H1 (cell line): ENCODE data around the gene ZNF227. TPM values are rescaled to one million over a fixed set of nuclear protein-coding genes. Genes with fewer than 3 reads are reported as not detected.

Experiments
- CBX8 ChIP-seq: fragments of 300-800, 300-1000 bp; sonication (generic); IDR thresholded peaks from 2 replicates; pipeline ENCODE4 v1.7.1; 2016; ENCODE audit warnings: low read depth, low read length, borderline replicate concordance
- CHD2 ChIP-seq: IDR thresholded peaks from 2 replicates; pipeline ENCODE4 v1.6.1; 2012; ENCODE audit warnings: low read length, improper control_type of control experiment
- CHD7 ChIP-seq: fragments of 300-600 bp; sonication (generic); IDR thresholded peaks from 2 replicates; pipeline ENCODE4 v1.7.1; 2012; ENCODE audit warnings: low read length, moderate library complexity, mild to moderate bottlenecking, inconsistent platforms; ENCODE audit not compliant: insufficient replicate concordance
- GTF2F1 ChIP-seq: IDR thresholded peaks from 2 replicates; pipeline ENCODE4 v1.6.1; 2012; ENCODE audit warnings: low read depth, low read length, improper control_type of control experiment, borderline replicate concordance
- MAFK ChIP-seq: IDR thresholded peaks from 2 replicates; pipeline ENCODE4 v1.6.1; 2012; ENCODE audit warnings: low read depth, mild to moderate bottlenecking, improper control_type of control experiment, low read length
- NRF1 ChIP-seq: IDR thresholded peaks from 2 replicates; pipeline ENCODE4 v1.6.1; 2011; ENCODE audit warnings: mild to moderate bottlenecking, low read depth, low read length, improper control_type of control experiment
- PHF8 ChIP-seq: fragments of 200-600 bp; sonication (generic); conservative IDR thresholded peaks from 2 replicates; pipeline ENCODE4 v1.7.1; 2012; ENCODE audit warnings: low read depth, mild to moderate bottlenecking, inconsistent platforms, low read length, moderate library complexity
- POLR2AphosphoS5 ChIP-seq: IDR thresholded peaks from 2 replicates; pipeline ENCODE4 v1.6.1; 2011; ENCODE audit warnings: low read depth, low read length
- SAP30 ChIP-seq: fragments of 300-600 bp; sonication (generic); IDR thresholded peaks from 2 replicates; pipeline ENCODE4 v1.7.1; 2012; ENCODE audit warnings: low read length, moderate library complexity, mild to moderate bottlenecking, inconsistent platforms; ENCODE audit not compliant: insufficient read depth, insufficient replicate concordance
- TEAD4 ChIP-seq: IDR thresholded peaks from 2 replicates; pipeline ENCODE4 v1.6.1; 2012; ENCODE audit warnings: low read depth, low read length, inconsistent platforms, mixed read lengths
- polyA plus RNA-seq, 7 experiments: library from polyadenylated mRNA; depleted of rRNA in 3 of 7; stranded (reverse) in 5 of 7; unstranded in 2 of 7; fragments of >200 nt in 5 of 7; fragments of 200-250 nt in 2 of 7; gene quantifications; 1 replicate in 5 of 7; 2 replicates in 1 of 7; 4 replicates in 1 of 7; pipeline versions ENCODE4 v1.2.1 to v1.2.3, GENCODE V29; 2011 to 2013; ENCODE audit warnings: missing spikeins in 2 of 7, mixed read lengths in 2 of 7
- total RNA-seq: library from RNA; stranded (reverse); fragmentation: NEBNext Ultra II Directional; extraction: Animal tissue kit (Norgen Biotek cat#: 25700); gene quantifications from 2 replicates; pipeline ENCODE4 v1.2.1, GENCODE V29; 2021

ZNF227 gene
- total and polyA plus RNA-seq, 2 of the 8 experiments (the other 6 are each of a cell fraction or from before 2014, with no cell fraction given) = 4.9 to 23.9 TPM

- TF ChIP-seq CHD7 (no peak), POLR2AphosphoS5 (no peak), PHF8 (no peak), GTF2F1 (no peak), MAFK (no peak), SAP30 (no peak), NRF1 (no peak), CHD2 (no peak), TEAD4 (no peak), CBX8 (no peak)
These were observed 20.2 kb upstream of the ZNF227 start (continued) for GRCh38 chr19:44192127-44192526.
